Measurements from ENCODE around the gene TCN2. TPM values are rescaled to one million over a fixed set of nuclear protein-coding genes. Genes with fewer than 3 reads are reported as not detected.

Gene TCN2
- total and polyA plus RNA-seq, 9 of the 15 experiments (the other 6 are each of a cell fraction or from before 2014, with no cell fraction given): 0.88 to 5.4 (median 1.7) TPM

DNA sequence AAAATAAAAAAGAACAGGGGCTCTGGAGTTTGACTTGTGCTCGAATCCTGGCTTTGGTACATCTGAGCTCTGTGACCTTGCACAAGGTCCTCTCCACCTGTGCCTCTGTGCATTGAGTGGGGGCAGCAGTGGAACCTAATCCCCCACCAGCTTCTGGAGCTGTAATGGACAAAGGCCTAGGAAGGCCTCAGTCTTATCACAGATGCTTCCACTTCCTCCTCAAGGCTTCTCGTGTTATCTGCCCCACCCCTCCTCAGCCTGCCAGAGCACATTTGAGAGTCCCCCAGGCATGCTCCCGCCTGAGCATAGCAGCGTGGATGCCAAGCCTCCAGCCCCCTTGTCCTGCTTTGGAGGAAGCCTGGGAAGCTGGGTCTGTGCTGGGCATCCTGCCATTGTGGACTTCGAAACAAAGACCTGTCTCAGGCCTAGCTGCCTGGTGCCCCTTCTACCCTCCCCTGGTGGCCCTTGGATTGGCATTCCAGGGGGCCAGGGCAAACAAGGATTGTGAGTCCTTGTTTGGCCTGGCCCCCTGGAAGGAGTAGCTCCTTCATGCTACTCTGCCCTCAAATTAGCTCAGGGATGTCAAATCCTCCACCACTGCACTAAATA lies 43.6 kb downstream of the TCN2 start (continued):
- TF ChIP-seq, protein P1, sequence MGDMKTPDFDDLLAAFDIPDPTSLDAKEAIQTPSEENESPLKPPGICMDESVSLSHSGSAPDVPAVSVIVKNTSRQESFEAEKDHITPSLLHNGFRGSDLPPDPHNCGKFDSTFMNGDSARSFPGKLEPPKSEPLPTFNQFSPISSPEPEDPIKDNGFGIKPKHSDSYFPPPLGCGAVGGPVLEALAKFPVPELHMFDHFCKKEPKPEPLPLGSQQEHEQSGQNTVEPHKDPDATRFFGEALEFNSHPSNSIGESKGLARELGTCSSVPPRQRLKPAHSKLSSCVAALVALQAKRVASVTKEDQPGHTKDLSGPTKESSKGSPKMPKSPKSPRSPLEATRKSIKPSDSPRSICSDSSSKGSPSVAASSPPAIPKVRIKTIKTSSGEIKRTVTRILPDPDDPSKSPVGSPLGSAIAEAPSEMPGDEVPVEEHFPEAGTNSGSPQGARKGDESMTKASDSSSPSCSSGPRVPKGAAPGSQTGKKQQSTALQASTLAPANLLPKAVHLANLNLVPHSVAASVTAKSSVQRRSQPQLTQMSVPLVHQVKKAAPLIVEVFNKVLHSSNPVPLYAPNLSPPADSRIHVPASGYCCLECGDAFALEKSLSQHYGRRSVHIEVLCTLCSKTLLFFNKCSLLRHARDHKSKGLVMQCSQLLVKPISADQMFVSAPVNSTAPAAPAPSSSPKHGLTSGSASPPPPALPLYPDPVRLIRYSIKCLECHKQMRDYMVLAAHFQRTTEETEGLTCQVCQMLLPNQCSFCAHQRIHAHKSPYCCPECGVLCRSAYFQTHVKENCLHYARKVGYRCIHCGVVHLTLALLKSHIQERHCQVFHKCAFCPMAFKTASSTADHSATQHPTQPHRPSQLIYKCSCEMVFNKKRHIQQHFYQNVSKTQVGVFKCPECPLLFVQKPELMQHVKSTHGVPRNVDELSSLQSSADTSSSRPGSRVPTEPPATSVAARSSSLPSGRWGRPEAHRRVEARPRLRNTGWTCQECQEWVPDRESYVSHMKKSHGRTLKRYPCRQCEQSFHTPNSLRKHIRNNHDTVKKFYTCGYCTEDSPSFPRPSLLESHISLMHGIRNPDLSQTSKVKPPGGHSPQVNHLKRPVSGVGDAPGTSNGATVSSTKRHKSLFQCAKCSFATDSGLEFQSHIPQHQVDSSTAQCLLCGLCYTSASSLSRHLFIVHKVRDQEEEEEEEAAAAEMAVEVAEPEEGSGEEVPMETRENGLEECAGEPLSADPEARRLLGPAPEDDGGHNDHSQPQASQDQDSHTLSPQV (IDR thresholded peaks at IDR 0.05): peak; percentile 38; the same call in 1 of the 2 replicates
- 0 out of 2 replicates have a peak, but pooled peaks have one; percentile 14 for TF ChIP-seq CREM (IDR thresholded peaks at IDR 0.05; ENCODE audit: low read depth)
- TF ChIP-seq, protein P2, sequence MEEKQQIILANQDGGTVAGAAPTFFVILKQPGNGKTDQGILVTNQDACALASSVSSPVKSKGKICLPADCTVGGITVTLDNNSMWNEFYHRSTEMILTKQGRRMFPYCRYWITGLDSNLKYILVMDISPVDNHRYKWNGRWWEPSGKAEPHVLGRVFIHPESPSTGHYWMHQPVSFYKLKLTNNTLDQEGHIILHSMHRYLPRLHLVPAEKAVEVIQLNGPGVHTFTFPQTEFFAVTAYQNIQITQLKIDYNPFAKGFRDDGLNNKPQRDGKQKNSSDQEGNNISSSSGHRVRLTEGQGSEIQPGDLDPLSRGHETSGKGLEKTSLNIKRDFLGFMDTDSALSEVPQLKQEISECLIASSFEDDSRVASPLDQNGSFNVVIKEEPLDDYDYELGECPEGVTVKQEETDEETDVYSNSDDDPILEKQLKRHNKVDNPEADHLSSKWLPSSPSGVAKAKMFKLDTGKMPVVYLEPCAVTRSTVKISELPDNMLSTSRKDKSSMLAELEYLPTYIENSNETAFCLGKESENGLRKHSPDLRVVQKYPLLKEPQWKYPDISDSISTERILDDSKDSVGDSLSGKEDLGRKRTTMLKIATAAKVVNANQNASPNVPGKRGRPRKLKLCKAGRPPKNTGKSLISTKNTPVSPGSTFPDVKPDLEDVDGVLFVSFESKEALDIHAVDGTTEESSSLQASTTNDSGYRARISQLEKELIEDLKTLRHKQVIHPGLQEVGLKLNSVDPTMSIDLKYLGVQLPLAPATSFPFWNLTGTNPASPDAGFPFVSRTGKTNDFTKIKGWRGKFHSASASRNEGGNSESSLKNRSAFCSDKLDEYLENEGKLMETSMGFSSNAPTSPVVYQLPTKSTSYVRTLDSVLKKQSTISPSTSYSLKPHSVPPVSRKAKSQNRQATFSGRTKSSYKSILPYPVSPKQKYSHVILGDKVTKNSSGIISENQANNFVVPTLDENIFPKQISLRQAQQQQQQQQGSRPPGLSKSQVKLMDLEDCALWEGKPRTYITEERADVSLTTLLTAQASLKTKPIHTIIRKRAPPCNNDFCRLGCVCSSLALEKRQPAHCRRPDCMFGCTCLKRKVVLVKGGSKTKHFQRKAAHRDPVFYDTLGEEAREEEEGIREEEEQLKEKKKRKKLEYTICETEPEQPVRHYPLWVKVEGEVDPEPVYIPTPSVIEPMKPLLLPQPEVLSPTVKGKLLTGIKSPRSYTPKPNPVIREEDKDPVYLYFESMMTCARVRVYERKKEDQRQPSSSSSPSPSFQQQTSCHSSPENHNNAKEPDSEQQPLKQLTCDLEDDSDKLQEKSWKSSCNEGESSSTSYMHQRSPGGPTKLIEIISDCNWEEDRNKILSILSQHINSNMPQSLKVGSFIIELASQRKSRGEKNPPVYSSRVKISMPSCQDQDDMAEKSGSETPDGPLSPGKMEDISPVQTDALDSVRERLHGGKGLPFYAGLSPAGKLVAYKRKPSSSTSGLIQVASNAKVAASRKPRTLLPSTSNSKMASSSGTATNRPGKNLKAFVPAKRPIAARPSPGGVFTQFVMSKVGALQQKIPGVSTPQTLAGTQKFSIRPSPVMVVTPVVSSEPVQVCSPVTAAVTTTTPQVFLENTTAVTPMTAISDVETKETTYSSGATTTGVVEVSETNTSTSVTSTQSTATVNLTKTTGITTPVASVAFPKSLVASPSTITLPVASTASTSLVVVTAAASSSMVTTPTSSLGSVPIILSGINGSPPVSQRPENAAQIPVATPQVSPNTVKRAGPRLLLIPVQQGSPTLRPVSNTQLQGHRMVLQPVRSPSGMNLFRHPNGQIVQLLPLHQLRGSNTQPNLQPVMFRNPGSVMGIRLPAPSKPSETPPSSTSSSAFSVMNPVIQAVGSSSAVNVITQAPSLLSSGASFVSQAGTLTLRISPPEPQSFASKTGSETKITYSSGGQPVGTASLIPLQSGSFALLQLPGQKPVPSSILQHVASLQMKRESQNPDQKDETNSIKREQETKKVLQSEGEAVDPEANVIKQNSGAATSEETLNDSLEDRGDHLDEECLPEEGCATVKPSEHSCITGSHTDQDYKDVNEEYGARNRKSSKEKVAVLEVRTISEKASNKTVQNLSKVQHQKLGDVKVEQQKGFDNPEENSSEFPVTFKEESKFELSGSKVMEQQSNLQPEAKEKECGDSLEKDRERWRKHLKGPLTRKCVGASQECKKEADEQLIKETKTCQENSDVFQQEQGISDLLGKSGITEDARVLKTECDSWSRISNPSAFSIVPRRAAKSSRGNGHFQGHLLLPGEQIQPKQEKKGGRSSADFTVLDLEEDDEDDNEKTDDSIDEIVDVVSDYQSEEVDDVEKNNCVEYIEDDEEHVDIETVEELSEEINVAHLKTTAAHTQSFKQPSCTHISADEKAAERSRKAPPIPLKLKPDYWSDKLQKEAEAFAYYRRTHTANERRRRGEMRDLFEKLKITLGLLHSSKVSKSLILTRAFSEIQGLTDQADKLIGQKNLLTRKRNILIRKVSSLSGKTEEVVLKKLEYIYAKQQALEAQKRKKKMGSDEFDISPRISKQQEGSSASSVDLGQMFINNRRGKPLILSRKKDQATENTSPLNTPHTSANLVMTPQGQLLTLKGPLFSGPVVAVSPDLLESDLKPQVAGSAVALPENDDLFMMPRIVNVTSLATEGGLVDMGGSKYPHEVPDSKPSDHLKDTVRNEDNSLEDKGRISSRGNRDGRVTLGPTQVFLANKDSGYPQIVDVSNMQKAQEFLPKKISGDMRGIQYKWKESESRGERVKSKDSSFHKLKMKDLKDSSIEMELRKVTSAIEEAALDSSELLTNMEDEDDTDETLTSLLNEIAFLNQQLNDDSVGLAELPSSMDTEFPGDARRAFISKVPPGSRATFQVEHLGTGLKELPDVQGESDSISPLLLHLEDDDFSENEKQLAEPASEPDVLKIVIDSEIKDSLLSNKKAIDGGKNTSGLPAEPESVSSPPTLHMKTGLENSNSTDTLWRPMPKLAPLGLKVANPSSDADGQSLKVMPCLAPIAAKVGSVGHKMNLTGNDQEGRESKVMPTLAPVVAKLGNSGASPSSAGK (IDR thresholded peaks at IDR 0.05): peak; percentile 75
- TF ChIP-seq SRSF3 (IDR thresholded peaks at IDR 0.05; ENCODE audit: insufficient read depth, low read length): no peak
- TF ChIP-seq SAFB2 (IDR thresholded peaks at IDR 0.05; ENCODE audit: borderline replicate concordance, low read depth, low read length, severe bottlenecking): no peak

Data from K562 (cell line).